T-helper 1 cell treated with Interleukin-12 subunit alpha and Interleukin-12 subunit beta and Interleukin-4 antibody, amounts not matched to agents 30 μg/mL and 1 μg/mL, for 36 hours (primary cell): ENCODE results near the gene SINHCAF.
"Not testable (repeated sequence)": the region's sequence is repeated elsewhere in the genome, so short reads cannot be mapped to it uniquely, and the experiment has no call there.

Experiments
- H3K27ac Mint-ChIP-seq: one replicate; pipeline ENCODE4 v1.8.0; 2021; ENCODE audit warnings: mild to moderate bottlenecking, mixed read lengths
- H3K27me3 Mint-ChIP-seq: one replicate; pipeline ENCODE4 v1.8.0; 2021; ENCODE audit warnings: low read depth, mixed read lengths
- H3K36me3 Mint-ChIP-seq: one replicate; pipeline ENCODE4 v1.8.0; 2021; ENCODE audit warnings: low read depth, mixed read lengths
- H3K4me1 Mint-ChIP-seq: one replicate; pipeline ENCODE4 v1.8.0; 2021; ENCODE audit warnings: low read depth, mixed read lengths
- H3K4me3 Mint-ChIP-seq: one replicate; pipeline ENCODE4 v1.8.0; 2021; ENCODE audit warnings: mild to moderate bottlenecking, moderate library complexity, mixed read lengths
- H3K9me3 Mint-ChIP-seq: one replicate; pipeline ENCODE4 v1.8.0; 2021; ENCODE audit warnings: mixed read lengths

SINHCAF gene, protein sequence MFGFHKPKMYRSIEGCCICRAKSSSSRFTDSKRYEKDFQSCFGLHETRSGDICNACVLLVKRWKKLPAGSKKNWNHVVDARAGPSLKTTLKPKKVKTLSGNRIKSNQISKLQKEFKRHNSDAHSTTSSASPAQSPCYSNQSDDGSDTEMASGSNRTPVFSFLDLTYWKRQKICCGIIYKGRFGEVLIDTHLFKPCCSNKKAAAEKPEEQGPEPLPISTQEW

GRCh38 chr12:31325877-31326631 lies at the start of gene SINHCAF:
SINHCAF (minus strand) TSS chr12:31326150; CDS start chr12:31298204, 27,946 bp downstream.
- H3K27me3 Mint-ChIP-seq: peaks cover 4% of the 10 kb centered on the region
- peak within 1 kb of the TSS; percentile 96 for H3K4me3 Mint-ChIP-seq
- H3K36me3 Mint-ChIP-seq: peaks cover 7% of the 10 kb centered on the region
- H3K4me1 Mint-ChIP-seq: peaks cover 25% of the 10 kb centered on the region
- H3K27ac Mint-ChIP-seq: peak within 1 kb of the TSS; percentile 95
- no peaks in the 10 kb centered on the region for H3K9me3 Mint-ChIP-seq

- H3K4me1 Mint-ChIP-seq, H3K27me3 Mint-ChIP-seq, H3K27ac Mint-ChIP-seq, H3K4me3 Mint-ChIP-seq, H3K9me3 Mint-ChIP-seq, H3K36me3 Mint-ChIP-seq: not testable (repeated sequence)
Observed at GRCh38 chr12:31375422-31375821, 49.5 kb upstream of the SINHCAF start.

GRCh38 chr12:31371256-31371620 lies 45.3 kb upstream of the SINHCAF start:
- Mint-ChIP-seq H3K27ac (no peak overlapping the region), H3K9me3 (no peaks in the 10 kb centered on the region), H3K36me3 (no peaks in the 10 kb centered on the region), H3K4me1 (no peaks in the 10 kb centered on the region), H3K27me3 (peaks cover 6% of the 10 kb centered on the region), H3K4me3 (no peak overlapping the region)

GRCh38 chr12:31370531-31371255 lies 44.7 kb upstream of the SINHCAF start:
- H3K9me3 Mint-ChIP-seq: no peaks in the 10 kb centered on the region
- no peaks in the 10 kb centered on the region for H3K36me3 Mint-ChIP-seq
- no peak overlapping the region for H3K27ac Mint-ChIP-seq
- H3K4me1 Mint-ChIP-seq: no peaks in the 10 kb centered on the region
- H3K4me3 Mint-ChIP-seq: no peak overlapping the region
- H3K27me3 Mint-ChIP-seq: peaks cover 6% of the 10 kb centered on the region

DNA sequence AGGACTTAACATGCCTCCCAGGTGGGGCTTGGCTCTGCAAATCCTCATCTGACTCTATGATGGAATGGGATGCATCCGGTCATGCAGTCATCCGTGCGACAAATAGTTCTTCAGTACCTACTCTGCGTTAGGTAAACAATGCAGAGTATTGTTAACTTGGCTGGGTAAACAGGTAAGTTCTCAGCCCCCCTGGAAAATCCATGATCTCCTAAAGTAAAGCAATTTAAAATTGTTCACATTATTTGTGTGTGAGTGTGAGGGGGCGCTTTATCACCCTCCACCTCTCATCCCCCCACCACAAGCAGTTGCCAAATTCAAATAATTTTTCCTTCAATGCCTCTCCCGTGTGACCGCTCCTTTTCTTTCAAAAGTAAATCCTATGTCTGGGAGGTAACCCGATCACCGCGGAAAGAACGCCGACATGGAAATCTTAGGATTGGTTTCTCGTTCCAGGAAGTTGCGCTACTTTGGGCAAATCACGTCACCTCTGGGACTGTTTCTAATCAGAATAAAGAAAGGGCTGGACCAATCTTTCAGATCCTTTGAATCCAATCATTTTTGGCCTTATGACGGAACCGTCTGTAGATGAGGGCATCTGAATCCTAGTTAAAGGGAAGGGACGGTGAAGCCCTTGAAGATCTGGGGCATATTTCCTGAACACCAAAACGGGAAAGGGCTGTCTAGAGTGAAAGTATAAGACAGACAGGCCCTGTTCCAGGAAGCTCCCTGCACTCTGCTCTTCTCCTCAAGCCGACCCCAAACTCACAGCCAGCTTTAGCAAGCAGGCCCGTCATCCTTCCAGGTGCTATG lies 44.0 kb upstream of the SINHCAF start:
- H3K4me1 Mint-ChIP-seq: no peaks in the 10 kb centered on the region
- no peak overlapping the region for H3K27ac Mint-ChIP-seq
- H3K27me3 Mint-ChIP-seq: peaks cover 6% of the 10 kb centered on the region
- H3K36me3 Mint-ChIP-seq: no peaks in the 10 kb centered on the region
- H3K4me3 Mint-ChIP-seq: no peak overlapping the region
- no peaks in the 10 kb centered on the region for H3K9me3 Mint-ChIP-seq

- Mint-ChIP-seq H3K27ac (no peak overlapping the region), H3K4me1 (peaks cover under 1% of the 10 kb centered on the region), H3K9me3 (no peaks in the 10 kb centered on the region), H3K4me3 (no peak overlapping the region), H3K27me3 (peaks cover 6% of the 10 kb centered on the region), H3K36me3 (no peaks in the 10 kb centered on the region)
Observed at GRCh38 chr12:31368666-31369361, 42.9 kb upstream of the SINHCAF start.

DNA sequence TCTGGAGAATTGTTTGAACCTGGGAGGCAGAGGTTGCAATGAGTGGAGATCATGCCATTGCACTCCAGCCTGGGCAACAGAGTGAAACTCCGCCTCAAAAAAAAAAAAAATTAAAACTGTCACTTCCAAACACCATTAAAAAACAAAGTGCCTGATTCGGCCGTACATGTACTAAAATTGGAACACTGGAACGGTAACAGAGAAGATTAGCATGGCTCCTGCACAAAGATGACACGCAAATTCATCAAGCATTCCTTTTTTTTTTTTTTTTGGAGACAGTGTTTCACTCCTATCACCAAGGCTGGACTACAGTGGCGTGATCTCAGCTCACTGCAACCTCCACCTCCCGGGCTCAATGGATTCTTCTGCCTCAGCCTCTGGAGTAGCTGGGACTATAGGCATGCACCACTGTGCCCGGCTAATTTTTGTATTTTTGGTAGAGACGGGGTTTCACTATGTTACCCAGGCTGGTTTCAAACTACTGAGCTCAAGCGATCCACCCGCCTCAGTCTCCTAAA lies 40.2 kb upstream of the SINHCAF start:
- peaks cover 6% of the 10 kb centered on the region for H3K27me3 Mint-ChIP-seq
- H3K4me1 Mint-ChIP-seq: peaks cover 21% of the 10 kb centered on the region
- H3K36me3 Mint-ChIP-seq: no peaks in the 10 kb centered on the region
- no peak overlapping the region for H3K4me3 Mint-ChIP-seq
- no peaks in the 10 kb centered on the region for H3K9me3 Mint-ChIP-seq
- H3K27ac Mint-ChIP-seq: no peak overlapping the region

GRCh38 chr12:31363831-31364230 lies 37.9 kb upstream of the SINHCAF start:
- H3K27me3 Mint-ChIP-seq: peaks cover 3% of the 10 kb centered on the region
- H3K36me3 Mint-ChIP-seq: no peaks in the 10 kb centered on the region
- no peaks in the 10 kb centered on the region for H3K9me3 Mint-ChIP-seq
- H3K27ac Mint-ChIP-seq: no peak overlapping the region
- peaks cover 21% of the 10 kb centered on the region for H3K4me1 Mint-ChIP-seq
- H3K4me3 Mint-ChIP-seq: no peak overlapping the region

DNA sequence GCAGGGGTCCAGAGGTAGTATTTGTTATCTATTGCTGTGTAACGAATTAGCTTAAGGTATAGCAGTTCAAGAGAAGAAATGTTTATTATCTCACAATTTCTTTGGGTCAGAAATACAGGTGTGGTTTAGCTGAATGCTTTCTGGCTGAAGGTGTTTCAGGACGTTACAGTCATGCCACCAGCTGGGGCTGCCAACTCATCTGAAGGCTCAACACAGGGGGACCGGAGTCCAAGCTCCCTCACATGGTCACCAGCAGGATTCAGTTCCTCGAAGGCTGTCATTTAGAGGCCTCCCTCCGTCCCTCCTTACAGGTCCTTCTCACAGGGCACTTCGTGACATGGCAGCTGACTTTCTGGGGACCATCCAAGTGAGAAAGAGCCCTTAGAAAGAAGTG lies 37.5 kb upstream of the SINHCAF start:
- Mint-ChIP-seq H3K36me3 (no peaks in the 10 kb centered on the region), H3K9me3 (no peaks in the 10 kb centered on the region), H3K27me3 (no peaks in the 10 kb centered on the region), H3K4me1 (peaks cover 21% of the 10 kb centered on the region), H3K27ac (peak overlapping the region; percentile 91), H3K4me3 (peak overlapping the region; percentile 82)

GRCh38 chr12:31362759-31363415 lies 36.9 kb upstream of the SINHCAF start:
- peak overlapping the region; percentile 82 for H3K4me3 Mint-ChIP-seq
- no peaks in the 10 kb centered on the region for H3K27me3 Mint-ChIP-seq
- H3K27ac Mint-ChIP-seq: peak overlapping the region; percentile 91
- no peaks in the 10 kb centered on the region for H3K9me3 Mint-ChIP-seq
- H3K4me1 Mint-ChIP-seq: peaks cover 21% of the 10 kb centered on the region
- H3K36me3 Mint-ChIP-seq: no peaks in the 10 kb centered on the region

GRCh38 chr12:31362115-31362758 lies 36.3 kb upstream of the SINHCAF start:
- Mint-ChIP-seq H3K4me1 (peaks cover 21% of the 10 kb centered on the region), H3K27me3 (no peaks in the 10 kb centered on the region), H3K9me3 (no peaks in the 10 kb centered on the region), H3K36me3 (no peaks in the 10 kb centered on the region), H3K27ac (peak overlapping the region; percentile 91), H3K4me3 (peak overlapping the region; percentile 82)

DNA sequence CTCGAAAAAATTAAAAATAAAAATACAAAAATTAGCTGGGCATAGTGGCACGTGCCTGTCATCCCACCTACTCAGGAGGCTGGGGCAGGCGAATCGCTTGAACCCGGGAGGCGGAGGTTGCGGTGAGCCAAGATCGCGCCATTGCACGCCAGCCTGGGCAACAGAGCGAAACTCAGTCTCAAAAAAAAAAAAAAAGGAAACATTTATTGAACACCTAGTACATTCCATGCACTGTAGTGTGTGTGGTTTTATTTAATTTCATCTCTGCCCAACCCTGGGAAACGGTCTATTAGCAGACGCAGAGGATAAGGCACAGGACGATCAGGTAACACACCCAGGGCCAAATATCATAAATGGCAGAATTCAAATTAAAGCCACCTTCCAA lies 35.8 kb upstream of the SINHCAF start:
- no peaks in the 10 kb centered on the region for H3K9me3 Mint-ChIP-seq
- peak overlapping the region; percentile 91 for H3K27ac Mint-ChIP-seq
- no peak overlapping the region for H3K4me3 Mint-ChIP-seq

GRCh38 chr12:31355747-31356107 lies 29.8 kb upstream of the SINHCAF start:
- peaks cover 6% of the 10 kb centered on the region for H3K27me3 Mint-ChIP-seq
- no peaks in the 10 kb centered on the region for H3K9me3 Mint-ChIP-seq
- no peaks in the 10 kb centered on the region for H3K4me1 Mint-ChIP-seq
- H3K36me3 Mint-ChIP-seq: no peaks in the 10 kb centered on the region
- H3K27ac Mint-ChIP-seq: no peak overlapping the region
- no peak overlapping the region for H3K4me3 Mint-ChIP-seq

More for the DNA sequence above, 35.8 kb upstream of the SINHCAF start:
- no peaks in the 10 kb centered on the region for H3K36me3 Mint-ChIP-seq
- H3K27me3 Mint-ChIP-seq: no peaks in the 10 kb centered on the region
- H3K4me1 Mint-ChIP-seq: peaks cover 21% of the 10 kb centered on the region
